HL-60 (cell line): Measurements from ENCODE around the gene MYRFL.

Experiments
- DNase-seq, 2 experiments: peaks; one replicate each; pipeline ENCODE4 v3.0.0-alpha.2; 2010 to 2020; ENCODE audit warnings: low read depth in 1 of 2, low spot score in 1 of 2
- H3K27ac ChIP-seq: fragments of 250-450 bp; sonication (Bioruptor Pico); replicated peaks from 2 replicates; pipeline ENCODE4 v1.5.1; 2020; ENCODE audit warnings: mild to moderate bottlenecking, moderate library complexity
- H3K27me3 ChIP-seq: fragments of 250-450 bp; sonication (Bioruptor Pico); 2 replicates; pipeline ENCODE4 v1.5.1; 2021; ENCODE audit warnings: mild to moderate bottlenecking, moderate library complexity; ENCODE audit not compliant: insufficient read depth, poor library complexity, severe bottlenecking
- H3K4me3 ChIP-seq: replicated peaks from 2 replicates; pipeline ENCODE4 v1.5.1; 2011; ENCODE audit warnings: mild to moderate bottlenecking, control low read depth, low read length; ENCODE audit not compliant: insufficient read depth
- GABPA ChIP-seq: IDR thresholded peaks from 2 replicates; pipeline ENCODE4 v1.6.1; 2012; ENCODE audit warnings: low read depth
- POLR2AphosphoS5 ChIP-seq: IDR thresholded peaks from 2 replicates; pipeline ENCODE4 v1.6.1; 2012; ENCODE audit warnings: low read depth
- SPI1 ChIP-seq: IDR thresholded peaks from 2 replicates; pipeline ENCODE4 v1.6.1; 2012; ENCODE audit warnings: low read depth, mild to moderate bottlenecking, borderline replicate concordance
- TF ChIP-seq, protein P1 (sequence below): IDR thresholded peaks from one replicate; pipeline ENCODE4 v1.5.1; 2011; ENCODE audit warnings: low read length, control low read depth, inconsistent platforms; ENCODE audit not compliant: insufficient read depth
- TF ChIP-seq, protein P2 (sequence below): IDR thresholded peaks from 2 replicates; pipeline ENCODE4 v1.6.1; 2012; ENCODE audit warnings: low read depth; ENCODE audit not compliant: insufficient replicate concordance

Gene MYRFL

DNA sequence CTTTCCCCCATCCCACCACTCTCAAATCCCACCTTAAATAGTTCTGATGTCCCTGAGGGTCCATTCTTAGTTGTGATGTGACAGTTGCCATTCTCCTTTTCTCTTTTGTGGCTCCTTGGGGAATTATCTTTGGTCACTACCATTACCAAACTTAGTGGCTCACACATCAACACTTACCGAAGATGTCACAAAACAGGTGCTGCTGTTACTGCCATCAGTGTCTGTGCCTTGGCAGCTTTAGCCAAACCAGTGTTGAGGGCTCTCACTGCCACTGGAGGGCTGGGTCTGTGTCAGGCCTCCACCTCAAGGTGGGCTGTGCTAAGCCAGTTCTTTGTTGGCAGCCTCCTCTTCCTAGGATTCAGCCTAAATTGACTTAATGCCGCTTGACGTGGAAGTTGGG is 144.0 kb downstream of the MYRFL start:
- TF ChIP-seq, protein P1, sequence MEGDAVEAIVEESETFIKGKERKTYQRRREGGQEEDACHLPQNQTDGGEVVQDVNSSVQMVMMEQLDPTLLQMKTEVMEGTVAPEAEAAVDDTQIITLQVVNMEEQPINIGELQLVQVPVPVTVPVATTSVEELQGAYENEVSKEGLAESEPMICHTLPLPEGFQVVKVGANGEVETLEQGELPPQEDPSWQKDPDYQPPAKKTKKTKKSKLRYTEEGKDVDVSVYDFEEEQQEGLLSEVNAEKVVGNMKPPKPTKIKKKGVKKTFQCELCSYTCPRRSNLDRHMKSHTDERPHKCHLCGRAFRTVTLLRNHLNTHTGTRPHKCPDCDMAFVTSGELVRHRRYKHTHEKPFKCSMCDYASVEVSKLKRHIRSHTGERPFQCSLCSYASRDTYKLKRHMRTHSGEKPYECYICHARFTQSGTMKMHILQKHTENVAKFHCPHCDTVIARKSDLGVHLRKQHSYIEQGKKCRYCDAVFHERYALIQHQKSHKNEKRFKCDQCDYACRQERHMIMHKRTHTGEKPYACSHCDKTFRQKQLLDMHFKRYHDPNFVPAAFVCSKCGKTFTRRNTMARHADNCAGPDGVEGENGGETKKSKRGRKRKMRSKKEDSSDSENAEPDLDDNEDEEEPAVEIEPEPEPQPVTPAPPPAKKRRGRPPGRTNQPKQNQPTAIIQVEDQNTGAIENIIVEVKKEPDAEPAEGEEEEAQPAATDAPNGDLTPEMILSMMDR: no peak
- TF ChIP-seq SPI1: no peak
- TF ChIP-seq POLR2AphosphoS5: no peak
- TF ChIP-seq GABPA: no peak
- TF ChIP-seq, protein P2, sequence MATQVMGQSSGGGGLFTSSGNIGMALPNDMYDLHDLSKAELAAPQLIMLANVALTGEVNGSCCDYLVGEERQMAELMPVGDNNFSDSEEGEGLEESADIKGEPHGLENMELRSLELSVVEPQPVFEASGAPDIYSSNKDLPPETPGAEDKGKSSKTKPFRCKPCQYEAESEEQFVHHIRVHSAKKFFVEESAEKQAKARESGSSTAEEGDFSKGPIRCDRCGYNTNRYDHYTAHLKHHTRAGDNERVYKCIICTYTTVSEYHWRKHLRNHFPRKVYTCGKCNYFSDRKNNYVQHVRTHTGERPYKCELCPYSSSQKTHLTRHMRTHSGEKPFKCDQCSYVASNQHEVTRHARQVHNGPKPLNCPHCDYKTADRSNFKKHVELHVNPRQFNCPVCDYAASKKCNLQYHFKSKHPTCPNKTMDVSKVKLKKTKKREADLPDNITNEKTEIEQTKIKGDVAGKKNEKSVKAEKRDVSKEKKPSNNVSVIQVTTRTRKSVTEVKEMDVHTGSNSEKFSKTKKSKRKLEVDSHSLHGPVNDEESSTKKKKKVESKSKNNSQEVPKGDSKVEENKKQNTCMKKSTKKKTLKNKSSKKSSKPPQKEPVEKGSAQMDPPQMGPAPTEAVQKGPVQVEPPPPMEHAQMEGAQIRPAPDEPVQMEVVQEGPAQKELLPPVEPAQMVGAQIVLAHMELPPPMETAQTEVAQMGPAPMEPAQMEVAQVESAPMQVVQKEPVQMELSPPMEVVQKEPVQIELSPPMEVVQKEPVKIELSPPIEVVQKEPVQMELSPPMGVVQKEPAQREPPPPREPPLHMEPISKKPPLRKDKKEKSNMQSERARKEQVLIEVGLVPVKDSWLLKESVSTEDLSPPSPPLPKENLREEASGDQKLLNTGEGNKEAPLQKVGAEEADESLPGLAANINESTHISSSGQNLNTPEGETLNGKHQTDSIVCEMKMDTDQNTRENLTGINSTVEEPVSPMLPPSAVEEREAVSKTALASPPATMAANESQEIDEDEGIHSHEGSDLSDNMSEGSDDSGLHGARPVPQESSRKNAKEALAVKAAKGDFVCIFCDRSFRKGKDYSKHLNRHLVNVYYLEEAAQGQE: no peak
- Histone ChIP-seq H3K4me3 (no peak overlapping the region), H3K27me3 (no peaks in the 10 kb centered on the region), H3K27ac (no peak overlapping the region)
- DNase-seq: no peak

DNA sequence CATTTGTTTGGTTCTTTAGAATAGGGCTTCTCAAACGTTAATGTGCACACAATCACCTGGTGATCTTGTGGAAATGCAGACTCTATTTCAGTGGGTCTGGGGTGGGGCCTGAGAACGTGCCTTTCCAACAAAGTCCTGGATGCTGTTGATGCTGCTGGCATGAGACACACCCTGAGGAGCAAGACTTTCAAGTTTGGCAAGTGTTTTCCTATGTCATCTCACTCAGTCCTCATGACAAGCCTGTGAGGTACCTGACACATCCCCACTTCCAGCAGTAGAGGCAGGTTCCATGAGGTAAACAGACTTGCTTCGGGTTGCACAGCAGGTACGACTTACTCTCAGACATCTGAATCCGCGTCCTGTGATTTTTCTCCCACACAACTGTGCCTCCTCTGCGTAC is 147.1 kb downstream of the MYRFL start:
- no peak for DNase-seq
- no peak overlapping the region for H3K4me3 ChIP-seq
- H3K27ac ChIP-seq: no peak overlapping the region
- no peaks in the 10 kb centered on the region for H3K27me3 ChIP-seq
- TF ChIP-seq, protein P2: no peak
- no peak for TF ChIP-seq SPI1
- TF ChIP-seq, protein P1: no peak

DNA sequence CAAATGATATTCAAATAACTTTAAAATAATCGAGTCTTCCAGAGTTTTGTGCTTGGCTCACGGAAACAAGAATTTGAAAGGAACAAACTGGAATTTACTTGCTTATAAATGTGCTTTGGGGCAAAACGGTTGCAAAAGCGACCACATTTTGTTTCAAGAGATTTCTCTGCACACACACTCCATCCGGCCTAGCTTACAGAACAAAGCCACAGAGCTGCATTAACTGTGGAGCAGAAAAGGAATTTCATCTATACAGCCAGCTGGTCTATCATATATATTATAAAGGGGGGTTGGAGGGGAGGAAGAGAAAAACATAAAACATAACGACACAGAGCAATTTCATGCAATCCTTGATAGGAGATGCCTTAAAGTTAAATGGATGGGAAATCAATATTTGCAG is 153.0 kb downstream of the MYRFL start:
- no peak for DNase-seq
- H3K27ac ChIP-seq: no peak overlapping the region

More for the DNA sequence above, 153.0 kb downstream of the MYRFL start:
- H3K27me3 ChIP-seq: no peaks in the 10 kb centered on the region
- TF ChIP-seq GABPA (no peak), POLR2AphosphoS5 (no peak), SPI1 (no peak)
- TF ChIP-seq, protein P2: no peak
- TF ChIP-seq, protein P1: no peak
- no peak overlapping the region for H3K4me3 ChIP-seq
